ENCODE measurements around the gene SLC27A4.

The SLC27A4 gene

DNA sequence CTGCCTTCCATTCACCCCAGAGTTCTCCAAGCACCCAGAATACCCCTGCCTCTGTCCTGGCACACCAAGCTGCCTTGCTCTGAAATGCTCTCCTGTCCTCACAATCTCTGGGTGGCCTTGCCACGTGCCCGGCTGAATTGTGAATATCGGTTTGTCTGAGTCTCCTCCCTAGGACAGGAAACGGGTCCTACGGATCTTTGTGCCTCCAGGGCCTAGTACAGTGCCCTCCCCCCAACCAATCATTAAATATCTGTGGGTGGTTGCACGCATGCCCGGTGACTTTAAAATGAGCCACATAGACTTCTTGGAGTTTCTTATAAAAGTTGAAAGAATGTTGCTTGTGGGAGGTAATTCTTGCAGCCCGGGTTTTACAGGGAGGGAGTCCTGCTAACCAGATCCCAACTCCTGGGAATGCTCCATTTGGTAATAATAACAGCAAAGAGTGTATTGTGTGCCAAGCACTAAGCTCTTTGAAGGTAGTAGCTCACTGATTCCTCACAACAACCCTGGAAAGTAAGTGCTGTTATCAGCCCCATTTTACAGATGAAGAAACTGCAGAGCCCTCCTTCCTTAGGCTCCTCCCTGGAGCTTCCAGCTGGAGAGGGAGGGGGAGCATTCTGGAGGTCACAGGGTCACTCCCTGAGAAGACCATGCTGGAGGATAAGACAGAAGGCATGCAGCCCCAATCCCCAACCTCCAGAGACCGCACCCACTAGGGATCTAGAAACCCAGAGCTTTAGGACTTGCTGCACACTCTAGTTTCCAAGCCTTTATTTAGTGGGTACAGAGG lies 54.2 kb downstream of the SLC27A4 start:
- TF ChIP-seq, protein P1, sequence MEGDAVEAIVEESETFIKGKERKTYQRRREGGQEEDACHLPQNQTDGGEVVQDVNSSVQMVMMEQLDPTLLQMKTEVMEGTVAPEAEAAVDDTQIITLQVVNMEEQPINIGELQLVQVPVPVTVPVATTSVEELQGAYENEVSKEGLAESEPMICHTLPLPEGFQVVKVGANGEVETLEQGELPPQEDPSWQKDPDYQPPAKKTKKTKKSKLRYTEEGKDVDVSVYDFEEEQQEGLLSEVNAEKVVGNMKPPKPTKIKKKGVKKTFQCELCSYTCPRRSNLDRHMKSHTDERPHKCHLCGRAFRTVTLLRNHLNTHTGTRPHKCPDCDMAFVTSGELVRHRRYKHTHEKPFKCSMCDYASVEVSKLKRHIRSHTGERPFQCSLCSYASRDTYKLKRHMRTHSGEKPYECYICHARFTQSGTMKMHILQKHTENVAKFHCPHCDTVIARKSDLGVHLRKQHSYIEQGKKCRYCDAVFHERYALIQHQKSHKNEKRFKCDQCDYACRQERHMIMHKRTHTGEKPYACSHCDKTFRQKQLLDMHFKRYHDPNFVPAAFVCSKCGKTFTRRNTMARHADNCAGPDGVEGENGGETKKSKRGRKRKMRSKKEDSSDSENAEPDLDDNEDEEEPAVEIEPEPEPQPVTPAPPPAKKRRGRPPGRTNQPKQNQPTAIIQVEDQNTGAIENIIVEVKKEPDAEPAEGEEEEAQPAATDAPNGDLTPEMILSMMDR (IDR thresholded peaks at IDR 0.05), result no peak

DNA sequence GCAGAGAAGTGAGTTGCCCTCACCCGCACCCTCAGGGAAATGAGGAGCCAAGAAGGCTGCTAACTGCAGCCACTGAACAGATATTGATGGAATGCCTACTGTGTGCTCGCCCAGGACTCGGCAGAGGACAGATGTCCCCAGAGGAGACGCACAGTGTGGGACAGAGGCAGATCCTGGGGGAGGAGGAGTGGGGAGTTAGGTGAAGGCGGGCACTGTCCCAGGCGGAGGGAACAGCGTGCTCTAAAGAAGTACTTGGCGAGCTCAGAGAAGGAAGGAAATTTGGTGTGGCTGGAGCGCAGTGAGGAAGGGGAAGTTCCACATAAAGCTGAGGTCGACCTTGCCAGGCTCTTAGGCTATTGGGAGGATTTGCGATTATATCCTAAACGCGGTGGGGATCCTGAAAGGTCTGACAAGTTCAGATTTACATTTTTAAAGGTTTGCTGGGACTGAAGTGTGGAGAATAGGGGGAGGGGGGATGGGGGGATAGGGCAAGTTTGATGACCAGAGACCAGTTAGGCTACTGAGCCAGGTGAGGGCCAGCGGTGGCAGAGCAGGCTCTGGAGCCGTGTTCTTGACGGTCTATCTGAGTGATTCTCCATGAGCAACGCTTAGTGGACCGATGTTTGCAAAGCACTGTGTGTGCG lies 56.8 kb downstream of the SLC27A4 start:
- TF ChIP-seq, protein P1 (IDR thresholded peaks at IDR 0.05), result no peak

DNA sequence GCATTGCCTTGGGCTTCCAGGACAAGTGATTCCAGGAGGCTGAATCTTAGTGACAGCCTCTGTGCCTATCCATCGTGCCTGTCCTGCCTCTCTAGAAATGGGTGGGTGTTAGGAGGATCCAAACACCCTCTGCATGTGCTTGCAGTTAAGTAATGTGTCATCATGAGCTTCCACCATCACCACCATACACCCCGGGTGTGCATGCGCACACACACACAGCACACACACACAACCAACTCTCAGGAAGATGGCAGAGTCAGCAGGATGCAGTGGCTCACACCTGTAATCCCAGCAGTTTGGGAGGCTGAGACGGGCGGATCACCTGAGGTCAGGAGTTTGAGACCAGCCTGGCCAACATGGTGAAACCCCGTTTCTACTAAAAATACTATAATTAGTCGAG lies 57.5 kb downstream of the SLC27A4 start:
- TF ChIP-seq, protein P1 (IDR thresholded peaks at IDR 0.05), result no peak

DNA sequence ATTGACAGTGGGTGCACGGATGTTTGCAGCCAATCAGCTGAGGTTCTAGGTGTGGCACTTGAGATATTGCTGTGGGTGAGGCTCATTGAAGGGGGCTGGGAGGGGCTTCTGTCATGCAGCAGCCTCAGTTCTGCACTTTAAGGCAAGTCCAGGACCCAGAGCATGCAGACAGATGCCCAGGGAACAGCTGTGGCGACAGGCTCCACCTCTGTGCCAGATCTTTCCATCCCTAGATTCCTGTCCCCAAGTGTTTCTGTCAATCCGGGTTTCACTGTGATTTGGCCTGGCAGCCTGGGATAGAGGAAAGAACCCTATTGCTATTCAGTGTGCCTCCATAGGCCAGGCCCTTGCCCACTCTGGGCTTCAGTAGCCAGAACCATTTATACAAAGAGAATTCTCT lies 59.5 kb downstream of the SLC27A4 start:
- TF ChIP-seq, protein P1 (IDR thresholded peaks at IDR 0.05), result no peak

DNA sequence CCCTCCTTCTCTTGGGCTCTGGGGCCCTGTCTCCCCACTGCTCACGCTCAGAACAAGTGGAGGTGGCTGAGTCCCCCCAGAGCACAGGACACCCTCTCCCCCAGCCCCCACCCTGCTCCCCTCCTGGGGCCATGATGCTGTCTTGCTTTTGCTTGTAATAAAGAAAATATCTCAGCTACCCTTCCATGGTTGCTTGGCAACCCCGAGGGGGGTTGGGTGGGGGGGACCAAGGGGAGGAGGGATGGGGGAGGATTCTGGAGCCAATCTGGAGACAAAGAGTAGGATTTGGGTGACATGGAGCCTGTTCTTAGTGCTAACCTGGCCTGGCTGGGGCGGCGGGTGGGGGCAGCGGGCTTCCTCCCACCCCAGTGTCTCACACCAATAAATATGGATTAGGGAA lies 64.2 kb downstream of the SLC27A4 start:
- TF ChIP-seq, protein P1 (IDR thresholded peaks at IDR 0.05), result no peak

DNA sequence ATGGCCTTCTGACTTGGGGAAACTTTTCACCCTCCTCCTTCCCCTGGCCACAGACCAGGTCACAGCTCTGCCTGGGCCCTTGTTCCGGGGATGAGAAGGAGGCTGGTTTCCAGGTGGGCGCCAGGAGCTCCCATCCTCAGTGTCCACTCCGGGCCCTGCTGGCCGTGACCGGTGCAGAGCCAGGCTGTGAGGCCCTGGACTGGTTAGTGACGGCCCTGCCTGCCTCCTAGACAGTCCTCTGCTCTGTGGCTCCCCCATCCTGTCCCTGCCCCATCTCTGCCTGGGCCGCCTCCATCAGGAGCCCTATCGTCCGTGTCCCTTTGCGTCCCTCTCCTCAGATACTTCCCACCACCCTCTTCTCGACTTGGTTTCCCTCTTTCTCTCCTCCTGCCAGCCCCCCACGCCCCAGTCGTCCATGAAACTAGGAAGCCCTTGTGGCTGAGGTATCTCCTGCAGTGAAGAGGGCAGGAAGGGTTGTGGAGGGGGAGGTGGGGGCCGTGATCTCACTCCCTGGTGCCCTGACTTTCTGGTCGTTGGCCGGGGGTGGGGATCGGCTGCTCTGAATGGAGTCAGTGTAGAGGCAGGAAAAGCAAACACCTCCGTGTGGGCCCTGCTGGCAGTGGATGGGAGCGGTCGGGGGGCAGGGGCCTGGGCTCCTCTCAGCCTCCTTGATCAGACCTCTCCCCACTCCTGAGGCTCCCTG lies 64.9 kb downstream of the SLC27A4 start:
- TF ChIP-seq, protein P1 (IDR thresholded peaks at IDR 0.05), result no peak

DNA sequence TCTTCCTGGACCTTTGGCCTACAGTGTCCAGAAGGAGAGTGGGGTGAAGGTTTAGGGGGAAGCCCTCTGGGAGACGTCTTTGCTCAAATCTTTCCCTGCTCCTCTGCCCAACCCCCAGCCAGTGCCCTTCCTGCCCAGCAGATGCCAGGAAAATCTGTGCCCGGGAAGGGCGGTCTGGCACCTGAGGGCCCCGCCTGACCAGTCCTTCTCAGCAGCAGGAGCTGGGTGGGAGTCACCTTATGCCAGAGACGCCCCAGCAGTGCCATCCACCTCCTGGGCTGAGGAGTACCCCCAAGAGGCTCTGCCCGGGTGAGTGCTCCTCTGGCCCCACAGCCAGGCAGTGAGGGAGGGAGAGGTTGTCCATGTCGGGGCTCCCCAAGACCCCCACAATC lies 65.4 kb downstream of the SLC27A4 start:
- TF ChIP-seq, protein P1 (IDR thresholded peaks at IDR 0.05), result no peak
